Measurements from ENCODE around the gene ARMS2. TPM values are rescaled to one million over a fixed set of nuclear protein-coding genes. Genes with fewer than 3 reads are reported as not detected.

The ARMS2 gene
- total RNA-seq, 2 experiments from 2014 or later: not detected

GRCh38 chr10:122475100-122475499, 20.6 kb downstream of the ARMS2 start:
- H3K4me3 ChIP-seq (ENCODE audit: low read length): no peak overlapping the region
- Mint-ChIP-seq H3K4me3 (no peak overlapping the region), H3K27me3 (peaks cover 45% of the 10 kb centered on the region), H3K27ac (no peak overlapping the region), H3K4me1 (ENCODE audit: low read depth) (peaks cover 10% of the 10 kb centered on the region), H3K36me3 (ENCODE audit: low read depth) (no peaks in the 10 kb centered on the region), H3K9me3 (no peaks in the 10 kb centered on the region)
- no peaks in the 10 kb centered on the region for H3K9me3 ChIP-seq (ENCODE audit: control insufficient read depth in 1 of 2, insufficient read depth in 1 of 2, low read length in 2 of 2)
- intact Hi-C loops (cut with DNase I, micrococcal nuclease): no loop called here
- H3K4me1 ChIP-seq (ENCODE audit: insufficient read depth, low read length): peaks cover 3% of the 10 kb centered on the region
- ChIA-PET POLR2A (no interaction called here), CTCF (no interaction called here)
- H3K27me3 ChIP-seq (ENCODE audit: control insufficient read depth in 1 of 2, insufficient read depth in 2 of 2, low read length in 2 of 2): peaks cover 0 to under 1% of the 10 kb centered on the region in 2 experiments
- no peaks in the 10 kb centered on the region for H3K36me3 ChIP-seq (ENCODE audit: insufficient read depth, low read length)
- ATAC-seq (ENCODE audit: poor library complexity) (no peak), DNase-seq (no peak)
- no peak overlapping the region for H3K27ac ChIP-seq (ENCODE audit: low read depth in 1 of 2, low read length in 2 of 2)
- TF ChIP-seq CTCF (IDR thresholded peaks at IDR 0.05): no peak

GRCh38 chr10:122475591-122476332, 21.3 kb downstream of the ARMS2 start:
- Mint-ChIP-seq H3K36me3 (ENCODE audit: low read depth) (no peaks in the 10 kb centered on the region), H3K4me1 (ENCODE audit: low read depth) (peaks cover 10% of the 10 kb centered on the region), H3K9me3 (no peaks in the 10 kb centered on the region), H3K27ac (no peak overlapping the region), H3K27me3 (peaks cover 41% of the 10 kb centered on the region), H3K4me3 (no peak overlapping the region)
- ChIA-PET CTCF (no interaction called here), POLR2A (no interaction called here)
- ATAC-seq (ENCODE audit: poor library complexity): no peak
- H3K36me3 ChIP-seq (ENCODE audit: insufficient read depth, low read length): no peaks in the 10 kb centered on the region
- intact Hi-C loops (cut with DNase I, micrococcal nuclease): no loop called here
- no peak overlapping the region for H3K4me3 ChIP-seq (ENCODE audit: low read length)
- no peak for DNase-seq
- H3K9me3 ChIP-seq (ENCODE audit: control insufficient read depth in 1 of 2, insufficient read depth in 1 of 2, low read length in 2 of 2): no peaks in the 10 kb centered on the region
- peaks cover 3% of the 10 kb centered on the region for H3K4me1 ChIP-seq (ENCODE audit: insufficient read depth, low read length)
- no peak overlapping the region for H3K27ac ChIP-seq (ENCODE audit: low read depth in 1 of 2, low read length in 2 of 2)
- TF ChIP-seq CTCF (IDR thresholded peaks at IDR 0.05): no peak
- peaks cover 0 to 5% of the 10 kb centered on the region in 2 experiments for H3K27me3 ChIP-seq (ENCODE audit: control insufficient read depth in 1 of 2, insufficient read depth in 2 of 2, low read length in 2 of 2)

- Histone ChIP-seq H3K27me3 (ENCODE audit: control insufficient read depth in 1 of 2, insufficient read depth in 2 of 2, low read length in 2 of 2) (peaks cover 0 to 5% of the 10 kb centered on the region in 2 experiments), H3K4me3 (ENCODE audit: low read length) (no peak overlapping the region), H3K36me3 (ENCODE audit: insufficient read depth, low read length) (no peaks in the 10 kb centered on the region), H3K4me1 (ENCODE audit: insufficient read depth, low read length) (peaks cover 3% of the 10 kb centered on the region), H3K9me3 (ENCODE audit: control insufficient read depth in 1 of 2, insufficient read depth in 1 of 2, low read length in 2 of 2) (no peaks in the 10 kb centered on the region), H3K27ac (ENCODE audit: low read depth in 1 of 2, low read length in 2 of 2) (no peak overlapping the region)
- Mint-ChIP-seq H3K36me3 (ENCODE audit: low read depth) (no peaks in the 10 kb centered on the region), H3K4me1 (ENCODE audit: low read depth) (peaks cover 10% of the 10 kb centered on the region), H3K27ac (no peak overlapping the region), H3K27me3 (peaks cover 36% of the 10 kb centered on the region), H3K4me3 (no peak overlapping the region), H3K9me3 (no peaks in the 10 kb centered on the region)
- ATAC-seq (ENCODE audit: poor library complexity) (no peak), DNase-seq (no peak)
- CTCF ChIA-PET: no interaction called here
- intact Hi-C loops (cut with DNase I, micrococcal nuclease): no loop called here
- POLR2A ChIA-PET: no interaction called here
- TF ChIP-seq CTCF (IDR thresholded peaks at IDR 0.05): no peak
Observed at GRCh38 chr10:122476333-122476695, 21.9 kb downstream of the ARMS2 start.

Data from CD4-positive, alpha-beta T cell (primary cell).